NCI-H524 (cell line): Measurements from ENCODE around the gene COL20A1.
A peak's percentile ranks its signal among the peaks of the same experiment; 100 is the strongest.
"Not testable (repeated sequence)": the region's sequence is repeated elsewhere in the genome, so short reads cannot be mapped to it uniquely, and the experiment has no call there.

ENCODE experiments used
- DNase-seq, 2 experiments: peaks; one replicate each; lab custom pipeline; 2025; lab: John Stamatoyannopoulos, UW

COL20A1 gene

DNA sequence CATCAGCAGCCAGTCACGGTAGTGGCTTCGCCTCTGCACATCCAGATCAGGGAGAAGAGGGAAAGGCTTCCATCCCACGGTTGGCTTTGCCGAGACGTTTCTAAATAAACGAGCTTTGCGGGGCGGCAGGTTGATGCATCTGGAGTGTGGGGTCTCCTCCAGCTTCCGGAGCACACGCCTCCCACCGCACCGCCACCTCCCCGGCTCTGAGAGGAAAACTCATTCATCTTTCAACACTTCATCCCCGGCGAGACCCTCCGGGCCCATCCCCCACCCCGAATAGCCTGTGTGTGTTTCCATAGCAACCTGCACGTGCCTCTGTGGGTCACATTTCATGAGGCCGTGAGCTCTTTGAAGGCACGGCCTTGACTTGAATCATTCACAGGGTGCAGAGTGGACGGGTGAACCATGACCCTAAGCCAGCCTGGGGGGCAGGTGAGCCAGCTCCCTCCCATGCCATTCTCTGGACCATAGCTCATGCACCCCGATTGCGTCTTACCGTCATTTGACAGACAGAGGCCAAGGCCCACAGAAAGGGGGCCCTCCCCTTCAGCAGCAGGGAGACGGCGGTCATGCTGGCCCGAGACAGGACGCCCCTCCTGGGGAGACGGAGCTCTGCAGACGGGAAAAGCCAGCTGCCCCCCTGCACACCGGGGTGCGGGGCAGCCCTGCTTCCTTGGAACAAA, 84.4 kb downstream of the COL20A1 start:
- peak; percentile 28 to 62 for DNase-seq

DNA sequence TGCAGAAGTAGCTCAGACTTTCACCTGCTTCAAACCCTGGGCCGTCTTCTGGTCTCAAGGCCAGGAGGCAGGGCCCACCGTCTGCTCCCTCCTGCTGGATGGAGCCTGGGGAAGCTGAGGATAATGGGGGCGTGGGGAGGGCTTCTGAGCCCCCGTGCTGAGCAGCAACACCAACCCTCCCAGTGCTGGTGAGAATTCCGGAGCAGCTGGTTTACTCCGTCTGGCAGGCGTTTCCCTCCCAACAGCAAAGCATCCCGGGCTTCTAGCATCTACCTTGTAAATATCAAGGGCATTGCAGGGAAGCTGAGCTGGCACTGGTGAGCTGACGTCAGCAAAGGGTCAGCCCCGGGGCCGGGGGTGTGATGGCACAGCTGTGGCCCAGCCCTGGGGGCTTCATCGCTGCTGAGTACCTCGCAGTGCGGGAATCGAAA, 85.0 kb downstream of the COL20A1 start:
- peak in 1 of 2 experiments; percentile 66 for DNase-seq

GRCh38 chr20:63378626-63379025, 85.6 kb downstream of the COL20A1 start:
- DNase-seq, result no peak

DNA sequence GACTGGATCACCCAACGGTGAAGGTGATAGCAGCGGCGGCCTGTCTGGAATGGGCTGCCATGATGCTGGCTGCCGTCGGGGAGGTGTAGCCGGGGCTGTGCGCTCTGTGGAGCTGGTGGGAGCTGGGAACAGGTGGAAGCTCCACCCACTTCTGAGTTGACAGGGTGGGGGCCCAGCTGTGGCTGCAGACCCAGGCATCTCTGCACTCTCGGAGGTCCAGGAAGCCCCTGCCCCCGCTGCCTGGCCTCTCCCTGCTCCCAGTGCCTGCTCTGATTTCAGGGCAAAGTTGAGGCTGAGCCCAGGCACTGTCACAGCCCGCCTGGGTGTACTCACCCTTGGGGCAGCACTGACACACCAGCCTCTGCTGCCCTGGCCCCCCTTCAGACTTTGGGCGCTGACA, 86.3 kb downstream of the COL20A1 start:
- no peak for DNase-seq

- not testable (repeated sequence) for DNase-seq
Measured at GRCh38 chr20:63379872-63380271, 86.9 kb downstream of the COL20A1 start.

DNA sequence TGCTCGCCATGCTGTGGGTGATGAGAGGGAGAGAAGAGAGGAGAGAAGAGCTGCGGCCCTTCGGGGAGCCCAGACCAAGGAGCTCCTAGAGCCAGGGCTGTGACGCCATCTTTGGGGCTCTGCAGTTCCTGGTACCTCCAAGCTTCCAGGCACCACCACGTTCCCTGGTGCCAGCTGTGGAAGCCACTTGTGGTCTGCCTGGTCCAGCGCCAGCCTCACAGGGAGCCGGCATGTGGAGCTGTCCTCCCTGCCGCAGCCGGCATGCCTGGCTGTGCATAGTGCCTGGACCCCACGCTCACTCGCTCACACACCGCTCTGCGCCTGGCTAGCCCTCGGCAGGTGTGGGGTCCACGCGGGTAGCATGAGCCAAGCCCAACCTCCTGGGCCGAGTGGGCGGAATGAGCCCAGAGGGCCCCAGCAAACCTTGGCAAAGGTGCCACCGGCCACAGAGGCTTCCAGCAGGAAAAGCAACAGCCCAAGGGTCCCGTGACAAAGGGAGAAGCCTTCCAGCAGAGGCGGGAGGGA, 87.4 kb downstream of the COL20A1 start:
- DNase-seq, result no peak

GRCh38 chr20:63381781-63382431, 88.9 kb downstream of the COL20A1 start:
- no peak for DNase-seq

- DNase-seq, result no peak
Measured at GRCh38 chr20:63382551-63383300, 89.7 kb downstream of the COL20A1 start.

- no peak for DNase-seq
Measured at GRCh38 chr20:63383556-63383955, 90.6 kb downstream of the COL20A1 start.

- DNase-seq, result no peak
Measured at GRCh38 chr20:63384336-63384735, 91.3 kb downstream of the COL20A1 start.
